H1 (cell line): ENCODE data around the gene PRR5L. TPM values are rescaled to one million over a fixed set of nuclear protein-coding genes. Genes with fewer than 3 reads are reported as not detected.

ENCODE experiments used
- CTCF ChIA-PET: fragments of 300-600 bp; sonication (Branson Sonifier 250); formaldehyde crosslinking; loops from one replicate; lab custom pipeline; 2021; ENCODE audit not compliant: partially characterized antibody; lab: Charles Lee
- POLR2A ChIA-PET: fragments of 300-600 bp; sonication (Branson Sonifier 250); formaldehyde crosslinking; loops from one replicate; lab custom pipeline; 2021; ENCODE audit warnings: inconsistent platforms; ENCODE audit not compliant: partially characterized antibody; lab: Charles Lee
- DNase-seq, 2 experiments: peaks; one replicate each; pipeline versions ENCODE4 v3.0.0 to v3.0.0-alpha.2; 2010 to 2022; ENCODE audit warnings: low spot score in 2 of 2, low read depth in 1 of 2, mixed read lengths in 1 of 2
- FAIRE-seq: peaks from 2 replicates; lab custom pipeline; 2011; peaks lifted over from hg19 to GRCh38; lab: Jason Lieb, UNC
- H2AFZ ChIP-seq: 2 replicates; pipeline ENCODE4 v1.8.1; 2012; ENCODE audit warnings: low read length, inconsistent platforms
- H2AK5ac ChIP-seq: 2 replicates; pipeline ENCODE4 v1.6.1; 2013; ENCODE audit warnings: low read depth, low read length
- H2BK120ac ChIP-seq: replicated peaks from 2 replicates; pipeline ENCODE3; 2013; ENCODE audit warnings: low read depth, low read length, inconsistent platforms
- H2BK12ac ChIP-seq: 2 replicates; pipeline ENCODE4 v1.6.1; 2013; ENCODE audit warnings: low read depth, low read length
- H2BK15ac ChIP-seq: 2 replicates; pipeline ENCODE4 v1.6.1; 2013; ENCODE audit warnings: low read length
- H2BK20ac ChIP-seq: 2 replicates; pipeline ENCODE4 v1.6.1; 2013; ENCODE audit warnings: low read length
- H2BK5ac ChIP-seq: 2 replicates; pipeline ENCODE4 v1.6.1; 2013; ENCODE audit warnings: low read depth, low read length
- H3K14ac ChIP-seq: 2 replicates; pipeline ENCODE4 v1.6.1; 2013; ENCODE audit warnings: inconsistent platforms; ENCODE audit not compliant: insufficient read length
- H3K18ac ChIP-seq: 2 replicates; pipeline ENCODE4 v1.6.1; 2013; ENCODE audit warnings: low read length; ENCODE audit errors: extremely low read depth
- H3K23ac ChIP-seq: 2 replicates; pipeline ENCODE4 v1.6.1; 2013; ENCODE audit warnings: inconsistent platforms; ENCODE audit not compliant: insufficient read length
- H3K23me2 ChIP-seq: 2 replicates; pipeline ENCODE4 v1.6.1; 2013; ENCODE audit warnings: low read depth, low read length
- H3K27ac ChIP-seq: 2 replicates; pipeline ENCODE4 v1.6.1; 2011; ENCODE audit warnings: low read depth, low read length, inconsistent platforms
- H3K27me3 ChIP-seq, 4 experiments: replicated peaks in 1 of 4; 1 replicate in 1 of 4; 2 replicates in 3 of 4; pipeline versions ENCODE4 v1.6.1 to v1.8.1; 2011 to 2013; ENCODE audit warnings: low read length in 3 of 4, mild to moderate bottlenecking in 3 of 4, inconsistent platforms in 2 of 4, mixed read lengths in 2 of 4, moderate library complexity in 1 of 4; ENCODE audit not compliant: control insufficient read depth in 3 of 4, insufficient read depth in 3 of 4; ENCODE audit errors: extremely low read depth in 1 of 4
- H3K36me3 ChIP-seq, 4 experiments: 2 replicates each; pipeline versions ENCODE4 v1.6.1 to v1.8.1; 2011 to 2013; ENCODE audit warnings: mild to moderate bottlenecking in 4 of 4, low read length in 3 of 4, moderate library complexity in 2 of 4, control low read depth in 1 of 4, inconsistent platforms in 1 of 4; ENCODE audit not compliant: insufficient read depth in 4 of 4, control insufficient read depth in 2 of 4
- H3K4ac ChIP-seq: replicated peaks from 2 replicates; pipeline ENCODE3; 2013; ENCODE audit warnings: low read length, low read depth, mixed read lengths, inconsistent platforms; ENCODE audit not compliant: insufficient read length
- H3K4me1 ChIP-seq, 4 experiments: replicated peaks in 1 of 4; 1 replicate in 1 of 4; 2 replicates in 3 of 4; pipeline versions ENCODE4 v1.6.1 to v1.8.1; 2011 to 2013; ENCODE audit warnings: low read length in 3 of 4, inconsistent platforms in 2 of 4, mixed read lengths in 1 of 4; ENCODE audit not compliant: insufficient read depth in 4 of 4, control insufficient read depth in 3 of 4
- H3K4me2 ChIP-seq, 2 experiments: 2 replicates each; pipeline versions ENCODE4 v1.6.1 to v1.8.1; 2011 to 2013; ENCODE audit warnings: low read depth in 2 of 2, low read length in 2 of 2, control low read depth in 1 of 2, inconsistent platforms in 1 of 2, mild to moderate bottlenecking in 1 of 2; ENCODE audit not compliant: insufficient read depth in 1 of 2
- H3K4me3 ChIP-seq, 4 experiments: fragments of 200-600, 300-600 bp in 1 of 4; sonication (generic), shearing (Covaris generic), sonication (Bioruptor Twin) in 1 of 4; 2 replicates each; pipeline versions ENCODE4 v1.5.1 to v1.8.1; 2011 to 2016; ENCODE audit warnings: low read length in 4 of 4, low read depth in 3 of 4, control low read depth in 2 of 4, inconsistent platforms in 2 of 4, mild to moderate bottlenecking in 2 of 4, mixed read lengths in 1 of 4, moderate library complexity in 1 of 4; ENCODE audit not compliant: insufficient read depth in 2 of 4; ENCODE audit errors: extremely low read depth in 1 of 4
- H3K56ac ChIP-seq: replicated peaks from 2 replicates; pipeline ENCODE3; 2013; ENCODE audit warnings: low read depth, mild to moderate bottlenecking, mixed read lengths, low read length, inconsistent platforms; ENCODE audit not compliant: insufficient read length
- H3K79me1 ChIP-seq: 2 replicates; pipeline ENCODE4 v1.6.1; 2013; ENCODE audit warnings: low read depth, low read length, control low read depth
- H3K79me2 ChIP-seq, 2 experiments: 2 replicates each; pipeline versions ENCODE4 v1.6.1 to v1.8.1; 2012 to 2013; ENCODE audit warnings: low read length in 2 of 2, mild to moderate bottlenecking in 2 of 2, inconsistent platforms in 1 of 2; ENCODE audit not compliant: insufficient read depth in 2 of 2, control insufficient read depth in 1 of 2
- H3K9ac ChIP-seq, 4 experiments: replicated peaks in 1 of 4; 1 replicate in 1 of 4; 2 replicates in 3 of 4; pipeline versions ENCODE4 v1.6.1 to v1.8.1; 2011 to 2013; ENCODE audit warnings: low read depth in 3 of 4, low read length in 3 of 4, control low read depth in 2 of 4, mild to moderate bottlenecking in 2 of 4, moderate library complexity in 2 of 4, inconsistent platforms in 1 of 4; ENCODE audit errors: extremely low read depth in 1 of 4
- H3K9me3 ChIP-seq, 2 experiments: 2 replicates each; pipeline versions ENCODE4 v1.6.1 to v1.8.1; 2012 to 2013; ENCODE audit warnings: mild to moderate bottlenecking in 2 of 2, moderate library complexity in 2 of 2, control low read depth in 1 of 2, inconsistent platforms in 1 of 2, low read depth in 1 of 2, low read length in 1 of 2, mixed read lengths in 1 of 2; ENCODE audit not compliant: insufficient read depth in 2 of 2
- H4K20me1 ChIP-seq, 2 experiments: replicated peaks in 1 of 2; 2 replicates each; pipeline versions ENCODE3 to v1.8.1; 2011 to 2013; ENCODE audit warnings: inconsistent platforms in 2 of 2, low read length in 2 of 2, mild to moderate bottlenecking in 1 of 2; ENCODE audit not compliant: insufficient read depth in 2 of 2, control insufficient read depth in 1 of 2
- H4K5ac ChIP-seq: 2 replicates; pipeline ENCODE4 v1.6.1; 2013; ENCODE audit warnings: low read length, low read depth, mixed read lengths, inconsistent platforms; ENCODE audit not compliant: insufficient read length
- H4K8ac ChIP-seq: 2 replicates; pipeline ENCODE4 v1.8.0; 2013; ENCODE audit warnings: mild to moderate bottlenecking, moderate library complexity, low read length, inconsistent platforms; ENCODE audit not compliant: insufficient read depth; ENCODE audit errors: extremely low read depth
- H4K91ac ChIP-seq: replicated peaks from 2 replicates; pipeline ENCODE3; 2013; ENCODE audit warnings: low read length, mixed read lengths, inconsistent platforms; ENCODE audit not compliant: insufficient read length
- BACH1 ChIP-seq: IDR thresholded peaks from 2 replicates; pipeline ENCODE4 v1.6.1; 2012; ENCODE audit warnings: low read length, improper control_type of control experiment
- EP300 ChIP-seq, 2 experiments: IDR thresholded peaks; 1 replicate in 1 of 2; 2 replicates in 1 of 2; pipeline ENCODE4 v1.6.1; 2011 to 2012; ENCODE audit warnings: low read depth in 2 of 2, low read length in 2 of 2, mild to moderate bottlenecking in 2 of 2, borderline replicate concordance in 1 of 2, inconsistent platforms in 1 of 2, moderate library complexity in 1 of 2
- FOSL1 ChIP-seq: IDR thresholded peaks from 2 replicates; pipeline ENCODE4 v1.6.1; 2011; ENCODE audit warnings: mild to moderate bottlenecking, low read depth, low read length, moderate library complexity; ENCODE audit not compliant: insufficient read depth
- JUN ChIP-seq: IDR thresholded peaks from 2 replicates; pipeline ENCODE4 v1.6.1; 2011; ENCODE audit warnings: low read depth, mild to moderate bottlenecking, improper control_type of control experiment, low read length
- MAFK ChIP-seq: IDR thresholded peaks from 2 replicates; pipeline ENCODE4 v1.6.1; 2012; ENCODE audit warnings: low read depth, mild to moderate bottlenecking, improper control_type of control experiment, low read length
- NANOG ChIP-seq: IDR thresholded peaks from 2 replicates; pipeline ENCODE4 v1.6.1; 2011; ENCODE audit warnings: low read length, low read depth, mild to moderate bottlenecking, inconsistent platforms; ENCODE audit not compliant: insufficient read depth, poor library complexity, severe bottlenecking
- RAD21 ChIP-seq, 2 experiments: IDR thresholded peaks in 1 of 2; conservative IDR thresholded peaks in 1 of 2; 2 replicates each; pipeline ENCODE4 v1.6.1; 2011; ENCODE audit warnings: low read depth in 2 of 2, low read length in 2 of 2, improper control_type of control experiment in 1 of 2, inconsistent platforms in 1 of 2, mild to moderate bottlenecking in 1 of 2, moderate library complexity in 1 of 2
- SIRT6 ChIP-seq: IDR thresholded peaks from one replicate; pipeline ENCODE4 v1.7.1; 2012; ENCODE audit warnings: low read length, inconsistent platforms
- SIX5 ChIP-seq: IDR thresholded peaks from 2 replicates; pipeline ENCODE4 v1.6.1; 2011; ENCODE audit warnings: mild to moderate bottlenecking, low read depth, low read length
- SP1 ChIP-seq: IDR thresholded peaks from 2 replicates; pipeline ENCODE4 v1.6.1; 2011; ENCODE audit warnings: low read depth, low read length
- TAF7 ChIP-seq: optimal IDR thresholded peaks from 2 replicates; pipeline ENCODE3; 2011; ENCODE audit warnings: low read depth, mild to moderate bottlenecking, inconsistent platforms, low read length, moderate library complexity, borderline replicate concordance
- TBP ChIP-seq: IDR thresholded peaks from 2 replicates; pipeline ENCODE4 v1.6.1; 2011; ENCODE audit warnings: low read depth, low read length, improper control_type of control experiment
- ZNF274 ChIP-seq: IDR thresholded peaks from 2 replicates; pipeline ENCODE4 v1.7.0; 2012; ENCODE audit warnings: low read length, borderline replicate concordance; ENCODE audit errors: extremely low read depth
- WGBS, 2 experiments: shearing (Covaris generic) in 1 of 2; methylation state at CpG; one replicate each; pipeline versions ENCODE4 v1.1.6 to v1.1.7; 2013 to 2015; ENCODE audit warnings: low lambda C conversion rate in 2 of 2, mixed read lengths in 2 of 2, inconsistent platforms in 1 of 2, low coverage in 1 of 2, missing lambda C conversion rate in 1 of 2; ENCODE audit not compliant: insufficient replicate concordance in 2 of 2, insufficient coverage in 1 of 2, insufficient read length in 1 of 2; ENCODE audit errors: extremely low coverage in 1 of 2, missing lambda C conversion rate in 1 of 2; 5-methylcytosine and 5-hydroxymethylcytosine counted together
- polyA plus RNA-seq, 7 experiments: library from polyadenylated mRNA; depleted of rRNA in 3 of 7; stranded (reverse) in 5 of 7; unstranded in 2 of 7; fragments of >200 nt in 5 of 7; fragments of 200-250 nt in 2 of 7; gene quantifications; 1 replicate in 5 of 7; 2 replicates in 1 of 7; 4 replicates in 1 of 7; pipeline versions ENCODE4 v1.2.1 to v1.2.3, GENCODE V29; 2011 to 2013; ENCODE audit warnings: missing spikeins in 2 of 7, mixed read lengths in 2 of 7
- total RNA-seq: library from RNA; stranded (reverse); fragmentation: NEBNext Ultra II Directional; extraction: Animal tissue kit (Norgen Biotek cat#: 25700); gene quantifications from 2 replicates; pipeline ENCODE4 v1.2.1, GENCODE V29; 2021
- TF ChIP-seq, protein P1 (sequence below): IDR thresholded peaks from 2 replicates; pipeline ENCODE4 v1.6.1; 2012; ENCODE audit warnings: inconsistent platforms

Gene PRR5L
- total and polyA plus RNA-seq, 2 of the 8 experiments (the other 6 are each of a cell fraction or from before 2014, with no cell fraction given) = 6.6 to 10.1 TPM

GRCh38 chr11:36388951-36389350 is 92.9 kb downstream of the PRR5L start:
- H3K9me3 ChIP-seq = no peaks in the 10 kb centered on the region
- WGBS, 2 experiments = 92% methylated on average over 7 of the region's 7 CpGs; no CpG with 5 or more reads in 1 of the 2 experiments
- no peaks in the 10 kb centered on the region for H3K79me2 ChIP-seq
- no peak overlapping the region for H3K4ac ChIP-seq
- H3K18ac ChIP-seq = no peak overlapping the region
- H3K27me3 ChIP-seq = no peaks in the 10 kb centered on the region
- H4K91ac ChIP-seq = no peak overlapping the region
- H3K9ac ChIP-seq = no peak overlapping the region
- no peak overlapping the region for H3K4me2 ChIP-seq
- no peaks in the 10 kb centered on the region for H3K23me2 ChIP-seq
- CTCF ChIA-PET = interaction anchor here (0.7 to 3.4 kb wide), 6 partner anchors 9 to 233 kb away, joined by 3 to 12 read pairs (median 4); no protein-coding TSS in a partner anchor
- no peak overlapping the region for H2BK20ac ChIP-seq
- H3K36me3 ChIP-seq = no peaks in the 10 kb centered on the region
- no peaks in the 10 kb centered on the region for H4K20me1 ChIP-seq
- POLR2A ChIA-PET = interaction anchor here (0.6 kb wide), 2 partner anchors 10 to 97 kb away, joined by 3 read pairs; no protein-coding TSS in a partner anchor
- H3K4me3 ChIP-seq = no peak overlapping the region
- no peak overlapping the region for H3K14ac ChIP-seq
- DNase-seq (no peak), FAIRE-seq (no peak)
- no peak overlapping the region for H4K8ac ChIP-seq
- no peak overlapping the region for H2BK15ac ChIP-seq
- H2BK120ac ChIP-seq = no peak overlapping the region
- H2BK12ac ChIP-seq = no peak overlapping the region
- no peak overlapping the region for H2AK5ac ChIP-seq
- no peak overlapping the region for H4K5ac ChIP-seq
- no peak overlapping the region for H3K56ac ChIP-seq
- H2AFZ ChIP-seq = no peak overlapping the region
- no peak overlapping the region for H2BK5ac ChIP-seq
- H3K4me1 ChIP-seq = no peaks in the 10 kb centered on the region; a peak in 1 of 7 replicates
- H3K23ac ChIP-seq = no peak overlapping the region
- H3K79me1 ChIP-seq = no peaks in the 10 kb centered on the region
- no peak overlapping the region for H3K27ac ChIP-seq
- TF ChIP-seq MAFK = no peak
- TF ChIP-seq RAD21 (IDR thresholded peaks at IDR 0.05 in 1 of 2, conservative IDR thresholded peaks at IDR 0.05 in 1 of 2; ENCODE audit: low read depth in 2 of 2, low read length in 2 of 2) = no peak
- no peak for TF ChIP-seq TAF7
- no peak for TF ChIP-seq SP1
- TF ChIP-seq SIX5 = no peak
- TF ChIP-seq FOSL1 = no peak
- TF ChIP-seq, protein P1, sequence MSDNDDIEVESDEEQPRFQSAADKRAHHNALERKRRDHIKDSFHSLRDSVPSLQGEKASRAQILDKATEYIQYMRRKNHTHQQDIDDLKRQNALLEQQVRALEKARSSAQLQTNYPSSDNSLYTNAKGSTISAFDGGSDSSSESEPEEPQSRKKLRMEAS = no peak
- TF ChIP-seq NANOG = no peak
- TF ChIP-seq BACH1 = no peak
- no peak for TF ChIP-seq JUN
- no peak for TF ChIP-seq ZNF274
- no peak for TF ChIP-seq EP300 (IDR thresholded peaks at IDR 0.05; ENCODE audit: borderline replicate concordance in 1 of 2, low read depth in 2 of 2, low read length in 2 of 2)
- no peak for TF ChIP-seq TBP
- no peak for TF ChIP-seq SIRT6
